Measurements from ENCODE around the gene ALS2CL. TPM values are rescaled to one million over a fixed set of nuclear protein-coding genes. Genes with fewer than 3 reads are reported as not detected.

ALS2CL gene
- total and polyA plus RNA-seq, 2 experiments from 2014 or later = 14.4 to 15.2 TPM

GRCh38 chr3:46678280-46678679 is 15.2 kb downstream of the ALS2CL start:
- no peaks in the 10 kb centered on the region for H4K20me1 ChIP-seq (ENCODE audit: insufficient read depth, poor library complexity, severe bottlenecking)
- no peak overlapping the region for H3K27ac ChIP-seq
- H3K27me3 ChIP-seq = no peaks in the 10 kb centered on the region
- no peak overlapping the region for H3K4me3 ChIP-seq
- TF ChIP-seq CTCF (IDR thresholded peaks at IDR 0.05; ENCODE audit: poor library complexity) = no peak
- TF ChIP-seq EZH2phosphoT487 (IDR thresholded peaks at IDR 0.05; ENCODE audit: low read depth, severe bottlenecking, unreplicated experiment) = no peak
- no peak for TF ChIP-seq EZH2 (IDR thresholded peaks at IDR 0.05; ENCODE audit: borderline replicate concordance)
- H3K4me1 ChIP-seq (ENCODE audit: insufficient read depth) = no peaks in the 10 kb centered on the region
- no peaks in the 10 kb centered on the region for H3K79me2 ChIP-seq
- H3K9me3 ChIP-seq (ENCODE audit: low read depth) = no peaks in the 10 kb centered on the region
- no peaks in the 10 kb centered on the region for H3K36me3 ChIP-seq (replicated peaks; ENCODE audit: insufficient read depth, low read depth)
- H3K9me2 ChIP-seq (replicated peaks; ENCODE audit: insufficient read depth) = no peaks in the 10 kb centered on the region
- WGBS (ENCODE audit: low lambda C conversion rate, missing lambda C conversion rate) = 93% methylated on average over 6 of the region's 6 CpGs
- H3K4me2 ChIP-seq = no peak overlapping the region
- DNase-seq (ENCODE audit: low spot score) = no peak
- no peak overlapping the region for H2AFZ ChIP-seq

DNA sequence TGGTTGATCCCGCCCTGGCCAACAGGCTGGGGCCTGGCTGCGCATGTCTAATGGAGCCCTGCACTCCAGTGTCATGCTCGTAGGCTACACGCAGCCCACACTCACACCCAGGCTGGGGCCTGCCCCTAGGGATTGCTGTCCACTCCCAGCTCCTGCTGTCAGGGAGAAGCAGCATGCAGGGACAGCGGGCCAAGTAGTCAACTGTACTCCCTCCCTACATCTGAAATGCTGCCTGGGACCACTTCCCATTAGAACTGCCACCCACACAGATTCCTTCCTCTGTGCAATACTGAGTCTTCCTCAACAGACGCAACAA is 16.1 kb downstream of the ALS2CL start:
- no peaks in the 10 kb centered on the region for H3K9me3 ChIP-seq (ENCODE audit: low read depth)
- no peak overlapping the region for H3K4me2 ChIP-seq
- TF ChIP-seq EZH2phosphoT487 (IDR thresholded peaks at IDR 0.05; ENCODE audit: low read depth, severe bottlenecking, unreplicated experiment) (no peak), CTCF (IDR thresholded peaks at IDR 0.05; ENCODE audit: poor library complexity) (no peak), EZH2 (IDR thresholded peaks at IDR 0.05; ENCODE audit: borderline replicate concordance) (no peak)
- H3K79me2 ChIP-seq = no peaks in the 10 kb centered on the region
- no peaks in the 10 kb centered on the region for H4K20me1 ChIP-seq (ENCODE audit: insufficient read depth, poor library complexity, severe bottlenecking)
- H3K27me3 ChIP-seq = no peaks in the 10 kb centered on the region
- H3K27ac ChIP-seq = no peak overlapping the region
- H3K4me1 ChIP-seq (ENCODE audit: insufficient read depth) = no peaks in the 10 kb centered on the region
- H3K36me3 ChIP-seq (replicated peaks; ENCODE audit: insufficient read depth, low read depth) = no peaks in the 10 kb centered on the region
- no peak for DNase-seq (ENCODE audit: low spot score)
- WGBS (ENCODE audit: low lambda C conversion rate, missing lambda C conversion rate) = 85% methylated on average over 6 of the region's 6 CpGs
- no peak overlapping the region for H2AFZ ChIP-seq
- H3K4me3 ChIP-seq = no peak overlapping the region
- no peaks in the 10 kb centered on the region for H3K9me2 ChIP-seq (replicated peaks; ENCODE audit: insufficient read depth)

GRCh38 chr3:46676601-46677410 is 16.7 kb downstream of the ALS2CL start:
- Histone ChIP-seq H3K4me2 (no peak overlapping the region), H4K20me1 (ENCODE audit: insufficient read depth, poor library complexity, severe bottlenecking) (no peaks in the 10 kb centered on the region), H3K36me3 (replicated peaks; ENCODE audit: insufficient read depth, low read depth) (no peaks in the 10 kb centered on the region), H3K4me1 (ENCODE audit: insufficient read depth) (no peaks in the 10 kb centered on the region), H2AFZ (no peak overlapping the region), H3K9me3 (ENCODE audit: low read depth) (no peaks in the 10 kb centered on the region), H3K27me3 (no peaks in the 10 kb centered on the region), H3K4me3 (no peak overlapping the region), H3K27ac (no peak overlapping the region), H3K9me2 (replicated peaks; ENCODE audit: insufficient read depth) (no peaks in the 10 kb centered on the region), H3K79me2 (no peaks in the 10 kb centered on the region)
- no peak for DNase-seq (ENCODE audit: low spot score)
- WGBS (ENCODE audit: low lambda C conversion rate, missing lambda C conversion rate) = 84% methylated on average over 15 of the region's 16 CpGs
- TF ChIP-seq EZH2phosphoT487 (IDR thresholded peaks at IDR 0.05; ENCODE audit: low read depth, severe bottlenecking, unreplicated experiment) (no peak), CTCF (IDR thresholded peaks at IDR 0.05; ENCODE audit: poor library complexity) (no peak), EZH2 (IDR thresholded peaks at IDR 0.05; ENCODE audit: borderline replicate concordance) (no peak)

Data from hepatocyte (in vitro differentiated cells).